Endothelial cell of umbilical vein (primary cell): ENCODE measurements around the gene CAPNS1.

Experiments used
- POLR2A ChIP-seq: IDR thresholded peaks from 2 replicates; pipeline ENCODE4 v1.6.1; 2012; ENCODE audit warnings: low read depth, mild to moderate bottlenecking, control low read depth, low read length
- TF ChIP-seq, protein P1 (sequence below), 2 donors: IDR thresholded peaks; 1 replicate in 1 of 2; 2 replicates in 1 of 2; pipeline ENCODE4 v1.5.1; 2011; ENCODE audit warnings: low read length in 2 of 2, mild to moderate bottlenecking in 2 of 2, moderate library complexity in 2 of 2, control low read depth in 1 of 2, inconsistent platforms in 1 of 2, low read depth in 1 of 2; ENCODE audit not compliant: insufficient read depth in 1 of 2; ENCODE audit errors: extremely low read depth in 1 of 2

- TF ChIP-seq, protein P1, sequence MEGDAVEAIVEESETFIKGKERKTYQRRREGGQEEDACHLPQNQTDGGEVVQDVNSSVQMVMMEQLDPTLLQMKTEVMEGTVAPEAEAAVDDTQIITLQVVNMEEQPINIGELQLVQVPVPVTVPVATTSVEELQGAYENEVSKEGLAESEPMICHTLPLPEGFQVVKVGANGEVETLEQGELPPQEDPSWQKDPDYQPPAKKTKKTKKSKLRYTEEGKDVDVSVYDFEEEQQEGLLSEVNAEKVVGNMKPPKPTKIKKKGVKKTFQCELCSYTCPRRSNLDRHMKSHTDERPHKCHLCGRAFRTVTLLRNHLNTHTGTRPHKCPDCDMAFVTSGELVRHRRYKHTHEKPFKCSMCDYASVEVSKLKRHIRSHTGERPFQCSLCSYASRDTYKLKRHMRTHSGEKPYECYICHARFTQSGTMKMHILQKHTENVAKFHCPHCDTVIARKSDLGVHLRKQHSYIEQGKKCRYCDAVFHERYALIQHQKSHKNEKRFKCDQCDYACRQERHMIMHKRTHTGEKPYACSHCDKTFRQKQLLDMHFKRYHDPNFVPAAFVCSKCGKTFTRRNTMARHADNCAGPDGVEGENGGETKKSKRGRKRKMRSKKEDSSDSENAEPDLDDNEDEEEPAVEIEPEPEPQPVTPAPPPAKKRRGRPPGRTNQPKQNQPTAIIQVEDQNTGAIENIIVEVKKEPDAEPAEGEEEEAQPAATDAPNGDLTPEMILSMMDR (IDR thresholded peaks at IDR 0.05; ENCODE audit: extremely low read depth in 1 of 2, insufficient read depth in 1 of 2, low read depth in 1 of 2, low read length in 2 of 2) = no peak
- no peak for TF ChIP-seq POLR2A
These were observed 10.7 kb downstream of the CAPNS1 start for GRCh38 chr19:36150586-36150985.
